Testis (tissue), 3 donors: ENCODE measurements around the gene OBSCN. TPM values are rescaled to one million over a fixed set of nuclear protein-coding genes. Genes with fewer than 3 reads are reported as not detected.

Experiments used
- DNase-seq: peaks from one replicate; pipeline ENCODE4 v3.0.0-alpha.2; 2019
- H3K27ac ChIP-seq, 2 donors: fragments of 200-600 bp; sonication (generic); one replicate each; pipeline ENCODE4 v1.5.1; 2019
- H3K27me3 ChIP-seq: fragments of 200-600 bp; sonication (generic); one replicate; pipeline ENCODE4 v1.5.1; 2019
- H3K36me3 ChIP-seq: fragments of 200-600 bp; sonication (generic); one replicate; pipeline ENCODE4 v1.5.1; 2017; ENCODE audit warnings: low read depth; ENCODE audit errors: missing control alignments
- H3K4me1 ChIP-seq: fragments of 200-600 bp; sonication (generic); one replicate; pipeline ENCODE4 v1.5.1; 2019
- H3K4me3 ChIP-seq, 2 donors: fragments of 200-600 bp; sonication (generic); one replicate each; pipeline ENCODE4 v1.5.1; 2017 to 2019
- H3K9me3 ChIP-seq: fragments of 200-600 bp; sonication (generic); one replicate; pipeline ENCODE4 v1.5.1; 2017
- CTCF ChIP-seq, 3 experiments: fragments of 450-650 bp in 2 of 3; fragments of 200-600 bp in 1 of 3; sonication (generic) in 1 of 3; IDR thresholded peaks; one replicate each; pipeline ENCODE4 v1.5.1; 2016 to 2019; ENCODE audit warnings: antibody characterized with exemption in 3 of 3, mild to moderate bottlenecking in 2 of 3, moderate library complexity in 1 of 3
- POLR2A ChIP-seq: fragments of 450-650 bp; IDR thresholded peaks from one replicate; pipeline ENCODE4 v1.6.1; 2017; ENCODE audit warnings: antibody characterized with exemption, mild to moderate bottlenecking, moderate library complexity
- WGBS, 2 donors: methylation state at CpG; one replicate each; pipeline ENCODE4 v1.1.5; 2018; 5-methylcytosine and 5-hydroxymethylcytosine counted together
- intact Hi-C: fragments of 100-400 bp; cut with DNase I; formaldehyde crosslinking; loops from one replicate; pipeline ENCODE4 v1.15.1; 2023; ENCODE audit warnings: low total_unique reads
- polyA plus RNA-seq: library from polyadenylated mRNA; stranded (reverse); fragments of 350-450 nt; fragmentation: Illumina TruSeq; extraction: RNeasy Lipid Tissue Mini Kit (QIAGEN cat#74804); gene quantifications from one replicate; pipeline ENCODE4 v1.2.3, GENCODE V29; 2014; ENCODE audit warnings: low read depth, low replicate concordance; ENCODE audit not compliant: insufficient read depth
- total RNA-seq, 2 donors: library from RNA; depleted of rRNA; stranded (reverse); fragments of >200 nt; gene quantifications; one replicate each; pipeline ENCODE4 v1.2.3, GENCODE V29; 2016

Gene OBSCN
- total and polyA plus RNA-seq, 3 donors from 2014 or later = 8.3 to 30.0 (median 28.6) TPM

- TF ChIP-seq POLR2A (no peak), CTCF (IDR thresholded peaks at IDR 0.05) (no peak)
- no peaks in the 10 kb centered on the region for H3K9me3 ChIP-seq
- no peaks in the 10 kb centered on the region for H3K36me3 ChIP-seq
- intact Hi-C loops = no loop called here
- no peaks in the 10 kb centered on the region for H3K27me3 ChIP-seq
- H3K27ac ChIP-seq = no peak overlapping the region
- 91 to 92% methylated on average over 13 to 15 of the region's 15 CpGs for WGBS, 2 donors
- H3K4me1 ChIP-seq = no peaks in the 10 kb centered on the region
- DNase-seq = no peak
- H3K4me3 ChIP-seq = no peak overlapping the region
Observed at GRCh38 chr1:228337031-228337564, 129.3 kb downstream of the OBSCN start.

GRCh38 chr1:228337711-228338520, 130.1 kb downstream of the OBSCN start:
- intact Hi-C loops = no loop called here
- 85 to 91% methylated on average over 15 to 26 of the region's 26 CpGs for WGBS, 2 donors

GRCh38 chr1:228338521-228339051, 130.7 kb downstream of the OBSCN start:
- no peaks in the 10 kb centered on the region for H3K9me3 ChIP-seq
- no peak overlapping the region for H3K4me3 ChIP-seq
- H3K27ac ChIP-seq = no peak overlapping the region
- DNase-seq = no peak
- 86 to 93% methylated on average over 4 to 20 of the region's 21 CpGs for WGBS, 2 donors
- no peaks in the 10 kb centered on the region for H3K36me3 ChIP-seq
- intact Hi-C loops = no loop called here
- TF ChIP-seq CTCF (IDR thresholded peaks at IDR 0.05) (no peak), POLR2A (no peak)
- no peaks in the 10 kb centered on the region for H3K27me3 ChIP-seq
- no peaks in the 10 kb centered on the region for H3K4me1 ChIP-seq

More at GRCh38 chr1:228337711-228338520, 130.1 kb downstream of the OBSCN start:
- Histone ChIP-seq H3K4me1 (no peaks in the 10 kb centered on the region), H3K4me3 (no peak overlapping the region), H3K36me3 (no peaks in the 10 kb centered on the region), H3K9me3 (no peaks in the 10 kb centered on the region), H3K27me3 (no peaks in the 10 kb centered on the region), H3K27ac (no peak overlapping the region)
- TF ChIP-seq CTCF (IDR thresholded peaks at IDR 0.05) (no peak), POLR2A (no peak)
- no peak for DNase-seq

DNA sequence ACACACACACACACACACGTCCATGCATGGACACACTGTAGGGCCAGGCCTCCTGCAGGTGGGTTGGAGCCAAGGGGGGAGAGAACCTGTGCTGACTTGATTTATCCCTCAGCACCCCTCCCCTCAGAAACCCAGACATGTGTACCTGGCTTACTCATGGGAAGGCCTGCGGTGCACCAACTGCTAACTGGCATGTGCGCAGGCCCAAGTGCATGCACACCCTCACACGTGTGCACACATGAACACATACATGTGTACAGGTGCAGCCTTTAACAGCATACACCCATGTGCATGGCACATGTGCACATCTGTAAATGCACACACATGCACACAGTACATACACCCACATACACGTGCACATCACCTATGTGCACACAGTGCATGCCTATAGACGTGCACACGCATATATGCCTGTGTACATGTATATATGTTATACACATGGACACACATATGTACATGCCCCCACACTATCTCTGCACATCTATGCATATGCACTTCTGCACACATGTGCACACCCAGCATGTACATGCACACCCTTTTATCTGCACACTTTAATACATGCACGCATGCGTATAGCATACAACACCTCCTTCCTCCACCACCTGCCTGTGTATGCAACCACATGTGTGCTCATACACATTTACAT, 131.3 kb downstream of the OBSCN start:
- no peaks in the 10 kb centered on the region for H3K4me1 ChIP-seq
- H3K36me3 ChIP-seq = no peaks in the 10 kb centered on the region
- TF ChIP-seq POLR2A (no peak), CTCF (IDR thresholded peaks at IDR 0.05) (no peak)
- intact Hi-C loops = no loop called here
- H3K4me3 ChIP-seq = no peak overlapping the region
- no peaks in the 10 kb centered on the region for H3K27me3 ChIP-seq
- H3K9me3 ChIP-seq = no peaks in the 10 kb centered on the region
- no peak for DNase-seq
- H3K27ac ChIP-seq = no peak overlapping the region
- WGBS, 2 donors = 92 to 93% methylated on average over 7 to 9 of the region's 9 CpGs
